NCI-H748 treated with DMSO at 0.1 percent for 48 hours (cell line): ENCODE data around the gene UVRAG.
"Not testable (repeated sequence)": the region's sequence is repeated elsewhere in the genome, so short reads cannot be mapped to it uniquely, and the experiment has no call there.

Source experiments
- DNase-seq: peaks from one replicate; lab custom pipeline; 2025; lab: John Stamatoyannopoulos, UW

Gene UVRAG

DNA sequence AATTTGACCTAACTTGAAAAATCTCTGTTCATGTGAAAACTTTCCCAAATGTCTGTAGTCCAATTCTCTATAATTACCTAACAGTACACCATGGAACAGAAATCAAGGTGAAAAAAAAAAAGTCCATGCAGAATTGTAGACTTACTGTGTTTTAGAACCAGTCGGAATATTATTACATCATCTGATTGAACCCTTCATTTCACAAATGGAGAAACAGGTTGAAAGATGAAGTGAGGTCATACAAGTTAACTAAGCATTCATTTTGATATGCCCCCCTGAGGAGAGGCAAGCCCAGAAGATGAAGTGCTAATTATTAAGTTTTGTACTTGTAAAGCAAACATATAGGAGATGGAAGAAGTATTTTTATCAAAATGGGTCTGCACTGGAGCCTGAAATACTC is 211.9 kb downstream of the UVRAG start:
- no peak for DNase-seq

GRCh38 chr11:76030286-76030685 is 215.3 kb downstream of the UVRAG start:
- DNase-seq, result no peak

DNA sequence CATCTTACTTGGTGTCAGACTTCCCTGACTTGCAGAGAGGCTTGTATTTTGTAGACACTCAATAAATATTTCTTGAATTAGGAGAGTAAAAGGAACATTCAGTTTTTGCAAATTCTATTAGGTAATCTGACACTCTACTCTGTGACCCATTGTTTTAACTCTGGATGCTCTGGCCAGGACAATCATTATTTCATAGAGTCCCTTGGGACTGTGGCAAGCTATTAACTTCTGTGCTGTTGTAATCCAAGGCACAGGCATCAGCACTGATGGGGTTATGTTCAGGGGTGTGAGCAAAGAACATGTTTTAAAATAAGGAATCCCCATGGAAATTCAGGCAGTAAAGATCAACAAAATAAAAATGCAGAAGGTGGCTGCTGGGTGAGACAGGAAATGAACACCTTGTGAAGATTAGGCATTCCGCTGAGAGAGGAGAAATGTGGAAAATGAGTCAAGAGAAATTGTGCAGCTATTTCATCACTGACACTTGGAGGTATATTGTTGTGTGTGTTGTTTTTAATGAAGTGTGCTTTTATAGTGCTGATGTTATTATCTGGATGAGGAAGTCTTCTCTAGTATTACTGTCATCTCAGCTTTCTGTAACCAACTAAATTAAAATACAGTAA is 216.1 kb downstream of the UVRAG start:
- DNase-seq, result no peak

DNA sequence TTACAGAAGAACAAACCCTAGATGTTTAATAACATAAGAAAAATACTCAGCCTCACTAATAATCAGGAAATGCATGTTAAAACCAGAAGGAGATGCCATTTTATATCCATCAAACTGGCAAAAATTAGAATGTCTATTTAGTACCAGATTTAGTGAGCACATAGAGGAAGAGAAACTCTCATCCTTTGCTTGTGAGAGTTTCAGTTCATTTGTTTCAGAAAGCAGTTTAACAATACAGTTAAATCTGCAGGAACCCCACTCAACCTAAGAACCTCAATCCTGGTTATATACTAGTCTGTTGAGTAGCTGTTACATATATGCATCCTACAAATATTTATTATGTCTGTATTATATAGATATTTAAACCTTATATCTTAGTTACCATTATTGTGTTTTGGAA is 218.7 kb downstream of the UVRAG start:
- DNase-seq, result no peak

- no peak for DNase-seq
Measured at GRCh38 chr11:76035020-76035419, 220.0 kb downstream of the UVRAG start.

GRCh38 chr11:76038608-76039007 is 223.6 kb downstream of the UVRAG start:
- no peak for DNase-seq

DNA sequence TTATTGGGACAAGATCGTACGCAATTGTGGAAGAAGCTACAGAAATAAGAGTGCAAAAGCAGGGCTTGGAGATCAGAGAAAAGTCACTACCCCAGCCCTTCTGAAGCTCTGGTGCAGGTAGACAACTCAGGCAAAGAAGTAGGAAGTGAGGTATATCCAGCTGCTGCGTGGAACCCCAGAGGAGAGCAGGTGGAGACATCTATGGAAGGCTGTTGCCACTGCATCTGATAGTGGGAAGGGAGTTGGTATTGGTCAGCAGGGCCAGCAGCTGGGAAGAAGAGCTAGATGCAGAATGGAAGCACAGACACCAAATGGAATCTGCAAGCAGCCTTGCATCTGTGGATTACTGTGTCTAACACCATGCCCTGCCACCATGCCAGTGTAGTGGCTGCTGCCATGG is 226.2 kb downstream of the UVRAG start:
- no peak for DNase-seq

- DNase-seq, result no peak
Measured at GRCh38 chr11:76044750-76045320, 229.8 kb downstream of the UVRAG start.

DNA sequence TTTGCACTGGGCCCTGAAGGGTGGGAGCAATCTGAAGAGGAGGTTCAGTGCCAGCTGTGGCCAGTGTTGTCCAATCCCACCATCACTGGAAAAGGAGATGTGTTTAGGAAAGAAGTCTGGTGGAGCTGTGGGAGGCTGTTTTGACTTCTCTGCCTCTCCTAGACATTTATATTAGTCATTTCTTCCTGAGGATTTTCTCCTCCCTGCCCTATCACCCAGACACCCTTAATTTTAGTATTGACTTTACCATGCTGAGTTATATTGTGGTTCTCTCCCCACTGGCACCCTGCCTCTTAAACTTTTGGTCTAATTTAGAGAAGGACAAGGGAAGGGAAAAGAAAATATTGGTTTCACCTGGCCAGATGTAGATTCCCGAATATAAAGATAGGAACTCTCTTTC is 232.2 kb downstream of the UVRAG start:
- no peak for DNase-seq

GRCh38 chr11:76047766-76048165 is 232.8 kb downstream of the UVRAG start:
- no peak for DNase-seq

DNA sequence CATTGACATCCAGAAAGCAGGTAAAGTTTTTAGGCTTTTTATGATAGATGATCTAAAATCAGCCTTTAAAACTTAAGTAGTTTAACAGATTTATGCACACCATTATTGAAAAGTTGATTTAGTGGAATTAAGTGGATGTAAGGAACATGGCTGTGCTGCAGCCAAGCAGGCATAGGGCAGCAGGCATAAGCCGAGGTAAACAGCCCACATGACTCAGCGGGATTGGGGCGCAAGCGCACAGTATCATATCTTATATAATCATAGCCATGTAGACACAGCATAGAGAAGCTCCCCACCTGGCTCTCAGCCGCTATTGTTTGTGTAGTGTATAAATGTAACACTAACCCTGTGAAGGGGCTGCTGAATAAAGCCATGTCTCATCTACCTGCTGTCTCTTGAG is 233.8 kb downstream of the UVRAG start:
- peak; percentile 91 for DNase-seq

DNA sequence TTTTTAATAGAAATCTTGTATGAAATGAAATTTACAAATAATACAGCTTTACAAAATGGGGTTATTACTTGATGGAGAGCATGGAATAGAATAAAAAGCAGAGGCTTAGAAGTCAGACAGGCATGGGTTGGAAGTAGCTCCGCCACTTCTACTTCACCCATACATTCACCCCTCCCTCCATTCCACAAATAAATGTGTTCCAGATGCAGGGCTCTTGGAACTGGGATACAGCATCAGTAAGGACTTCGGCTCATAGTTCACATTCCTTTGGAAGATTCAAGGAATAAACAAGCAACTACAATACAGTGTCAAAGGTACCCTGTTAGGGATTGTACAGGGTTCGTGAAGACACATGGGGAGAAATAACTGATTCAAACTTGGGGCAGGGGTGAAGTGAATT is 234.5 kb downstream of the UVRAG start:
- no peak for DNase-seq

GRCh38 chr11:76051937-76052336 is 236.9 kb downstream of the UVRAG start:
- no peak for DNase-seq

GRCh38 chr11:76054330-76054729 is 239.3 kb downstream of the UVRAG start:
- DNase-seq, result no peak

GRCh38 chr11:76056876-76057275 is 241.9 kb downstream of the UVRAG start:
- no peak for DNase-seq

DNA sequence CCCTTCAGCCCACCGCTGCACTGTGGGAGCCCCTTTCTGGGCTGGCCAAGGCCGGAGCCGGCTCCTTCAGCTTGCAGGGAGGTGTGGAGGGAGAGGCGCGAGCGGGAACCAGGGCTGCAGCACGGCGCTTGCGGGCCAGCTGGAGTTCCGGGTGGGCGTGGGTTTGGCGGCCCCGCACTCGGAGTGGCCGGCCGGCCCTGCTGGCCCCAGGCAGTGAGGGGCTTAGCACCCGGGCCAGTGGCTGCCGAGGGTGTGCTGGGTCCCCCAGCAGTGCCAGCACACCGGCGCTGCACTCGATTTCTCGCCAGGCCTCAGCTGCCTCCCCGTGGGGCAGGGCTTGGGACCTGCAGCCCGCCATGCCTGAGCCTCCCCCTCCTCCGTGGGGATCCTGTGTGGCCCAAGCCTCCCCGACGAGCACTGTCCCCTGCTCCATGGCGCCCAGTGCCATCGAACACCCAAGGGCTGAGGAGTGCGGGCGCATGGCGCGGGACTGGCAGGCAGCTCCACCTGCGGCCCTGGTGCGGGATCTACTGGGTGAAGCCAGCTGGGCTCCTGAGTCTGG is 245.5 kb downstream of the UVRAG start:
- not testable (repeated sequence) for DNase-seq

DNA sequence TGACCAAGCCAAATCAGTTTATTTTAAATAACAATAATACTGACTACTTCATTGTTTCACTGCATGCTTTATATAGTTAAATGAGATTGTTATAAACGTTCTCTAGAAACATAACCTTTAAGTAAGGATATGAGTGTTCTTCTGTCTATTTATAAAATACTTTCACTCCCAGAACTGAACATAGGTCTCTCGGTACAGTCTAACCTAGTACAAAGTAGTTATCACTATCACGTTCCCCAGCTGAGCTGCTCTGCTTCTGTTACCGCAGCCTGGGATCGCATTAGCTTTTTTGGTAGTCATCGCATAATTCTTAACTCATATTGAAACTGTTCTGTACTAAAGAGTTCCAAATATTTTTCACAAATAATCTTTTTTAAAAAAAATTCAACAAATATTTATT is 247.7 kb downstream of the UVRAG start:
- DNase-seq, result no peak

GRCh38 chr11:76064192-76064591 is 249.2 kb downstream of the UVRAG start:
- no peak for DNase-seq

DNA sequence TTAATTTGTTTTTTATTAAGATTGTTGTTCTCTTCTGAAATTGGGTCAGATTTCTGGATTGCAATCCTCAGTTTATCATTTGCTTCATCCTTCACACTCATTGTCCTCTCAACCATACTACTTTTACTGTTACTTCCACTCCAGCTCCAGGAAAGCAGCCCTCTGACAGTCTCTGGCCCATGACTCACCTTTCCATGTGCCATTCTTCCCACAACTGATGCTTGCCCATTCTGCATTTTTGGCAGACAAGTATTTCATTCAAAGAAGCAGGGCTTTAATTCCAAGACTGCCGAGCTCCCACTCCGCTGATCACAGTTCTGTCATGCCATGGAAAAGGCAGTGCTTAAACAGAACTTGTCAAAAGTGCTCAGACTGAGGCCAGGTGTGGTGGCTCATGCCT is 252.1 kb downstream of the UVRAG start:
- no peak for DNase-seq

- DNase-seq, result no peak
Measured at GRCh38 chr11:76069001-76069400, 254.0 kb downstream of the UVRAG start.

DNA sequence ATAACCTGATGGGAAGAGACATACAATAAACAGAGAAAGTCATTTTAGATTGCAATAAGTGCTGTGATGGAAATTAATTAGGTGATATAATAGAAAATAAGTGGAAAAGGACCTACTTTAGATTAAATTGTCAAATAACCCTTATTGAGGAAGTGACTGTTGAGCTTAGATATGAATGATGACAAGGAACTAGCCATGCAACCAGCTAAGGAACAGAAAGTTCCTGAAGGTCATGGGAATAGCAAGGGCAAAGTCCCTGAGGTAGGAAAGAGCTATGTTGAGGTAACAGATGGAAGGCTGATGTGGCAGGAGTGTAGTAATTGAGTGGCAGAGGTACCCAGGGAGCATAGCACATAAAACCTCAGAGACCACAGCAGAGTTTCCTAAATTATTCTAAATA is 256.1 kb downstream of the UVRAG start:
- no peak for DNase-seq

GRCh38 chr11:76073724-76074123 is 258.7 kb downstream of the UVRAG start:
- DNase-seq, result no peak

- no peak for DNase-seq
Measured at GRCh38 chr11:76074148-76075095, 259.4 kb downstream of the UVRAG start.
